HG03432 (cell line): Measurements from ENCODE around the gene HOXC12.

Experiments
- ATAC-seq: cut with Tn5 transposase; IDR thresholded peaks from one replicate; pipeline ENCODE4 v1.9.1; 2021; ENCODE audit warnings: mild to moderate bottlenecking, moderate library complexity; ENCODE audit not compliant: unreplicated experiment

The HOXC12 gene

GRCh38 chr12:54005853-54006558 lies 51.3 kb downstream of the HOXC12 start:
- peak; percentile 80 for ATAC-seq

DNA sequence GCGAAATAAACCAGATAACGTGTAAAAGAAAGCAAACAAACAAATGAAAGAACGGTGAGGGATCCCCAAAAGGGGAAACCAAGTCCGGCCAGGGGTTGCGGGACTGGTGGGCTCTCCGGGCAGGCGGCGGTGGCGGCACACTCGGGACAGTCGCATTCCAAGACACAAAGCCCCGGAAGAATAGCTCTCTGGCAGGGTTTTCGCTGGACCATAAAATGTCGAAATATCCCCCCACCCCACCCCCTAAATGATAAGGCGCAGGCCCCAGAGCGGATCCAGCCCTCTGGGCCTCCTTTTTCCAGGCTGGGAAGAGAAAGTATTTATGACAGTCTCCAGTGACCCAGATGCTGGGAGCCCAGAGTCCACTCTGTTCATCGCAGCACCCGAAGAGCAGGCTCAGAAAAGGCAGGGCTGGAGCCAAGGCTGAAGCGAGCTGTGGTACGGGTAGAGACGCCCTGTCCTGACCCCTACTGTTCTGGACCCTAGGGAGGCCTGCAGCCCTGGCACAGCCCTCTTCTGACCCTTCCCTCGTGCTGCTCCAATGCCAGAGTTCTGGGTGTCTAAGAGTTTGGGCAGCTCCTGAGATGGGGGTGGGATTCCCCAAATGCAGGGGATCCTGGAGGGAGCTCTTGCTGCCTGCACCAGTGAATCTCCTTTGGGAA lies 52.0 kb downstream of the HOXC12 start:
- no peak for ATAC-seq

DNA sequence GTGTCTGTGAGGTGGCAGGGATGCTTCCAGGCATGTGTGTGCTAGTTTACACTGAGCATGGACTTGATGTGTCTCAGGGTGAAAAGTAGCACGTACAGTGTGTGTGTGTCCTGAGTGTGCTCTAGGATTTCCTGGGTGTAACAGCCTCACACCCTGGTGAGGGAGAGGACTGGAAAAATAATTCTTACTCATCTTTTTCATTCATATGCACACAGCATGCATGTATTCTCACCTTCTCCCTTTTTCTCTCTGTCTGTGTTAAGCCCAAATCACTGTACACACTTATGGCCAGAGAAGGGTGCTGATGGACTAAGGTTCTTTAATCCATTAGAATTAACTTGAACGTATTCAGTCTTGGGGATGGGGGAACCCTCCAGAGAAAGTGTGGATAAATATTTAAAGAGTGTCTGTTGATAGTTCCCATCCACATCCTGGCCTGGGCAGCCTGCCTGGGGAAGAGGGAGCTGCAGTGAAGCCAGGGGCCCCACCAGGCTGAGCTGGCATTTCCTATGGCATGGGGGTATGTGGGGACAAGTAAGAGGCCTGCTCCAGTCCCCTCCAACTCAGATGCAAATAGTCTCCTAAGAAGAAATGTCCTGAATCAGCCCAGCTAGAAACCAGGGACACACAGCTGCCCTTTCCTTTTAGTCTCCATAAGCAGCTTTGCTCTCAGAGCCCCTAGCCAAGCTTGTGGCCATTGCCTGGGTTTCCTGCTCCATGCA lies 53.0 kb downstream of the HOXC12 start:
- no peak for ATAC-seq

GRCh38 chr12:54008260-54008552 lies 53.5 kb downstream of the HOXC12 start:
- ATAC-seq: no peak
